ENCODE measurements around the gene DENND1B.
A peak's percentile ranks its signal among the peaks of the same experiment; 100 is the strongest.

Gene DENND1B

DNA sequence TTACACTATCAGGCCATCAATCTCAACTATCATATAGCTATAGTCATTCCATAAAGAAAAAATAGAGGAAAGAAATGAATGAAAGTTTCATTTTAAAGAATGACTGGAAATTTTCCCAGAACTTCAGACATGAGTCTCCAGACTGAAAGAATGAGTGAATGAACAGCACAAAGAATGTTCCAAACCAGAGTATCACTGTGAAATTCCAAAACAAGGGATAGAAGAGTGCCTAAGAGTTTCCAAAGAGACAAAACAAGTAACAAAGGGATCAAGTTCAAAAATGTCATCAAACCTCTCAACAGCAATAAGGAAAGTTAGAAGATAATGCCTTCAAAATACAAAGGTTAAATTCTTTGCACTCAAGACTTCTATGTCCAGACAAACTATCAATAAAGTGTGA is 114.9 kb downstream of the DENND1B start:
- Histone ChIP-seq H3K9ac (ENCODE audit: low read length) (no peak overlapping the region), H3K36me3 (ENCODE audit: control insufficient read depth, insufficient read depth, low read length, severe bottlenecking) (no peaks in the 10 kb centered on the region)

GRCh38 chr1:197659171-197659570 is 116.1 kb downstream of the DENND1B start:
- H3K4me3 ChIP-seq (ENCODE audit: low read length) = peak overlapping the region; percentile 64
- H3K9me3 ChIP-seq (ENCODE audit: control insufficient read depth, low read length) = no peaks in the 10 kb centered on the region
- no peaks in the 10 kb centered on the region for H3K36me3 ChIP-seq (ENCODE audit: control insufficient read depth, insufficient read depth, low read length, severe bottlenecking)
- no peak for DNase-seq (ENCODE audit: low read depth)
- no peaks in the 10 kb centered on the region for H3K27me3 ChIP-seq (replicated peaks; ENCODE audit: control insufficient read depth, insufficient read depth, low read length)
- H3K9ac ChIP-seq (ENCODE audit: low read length) = peak overlapping the region; percentile 57
- H3K4me1 ChIP-seq (ENCODE audit: control insufficient read depth, insufficient read depth, low read length) = peaks cover 22% of the 10 kb centered on the region

More for the DNA sequence above, 114.9 kb downstream of the DENND1B start:
- H3K4me1 ChIP-seq (ENCODE audit: control insufficient read depth, insufficient read depth, low read length) = peaks cover 22% of the 10 kb centered on the region
- no peak overlapping the region for H3K4me3 ChIP-seq (ENCODE audit: low read length)
- DNase-seq (ENCODE audit: low read depth) = peak; percentile 31
- no peaks in the 10 kb centered on the region for H3K27me3 ChIP-seq (replicated peaks; ENCODE audit: control insufficient read depth, insufficient read depth, low read length)
- no peaks in the 10 kb centered on the region for H3K9me3 ChIP-seq (ENCODE audit: control insufficient read depth, low read length)

- H3K36me3 ChIP-seq (ENCODE audit: control insufficient read depth, insufficient read depth, low read length, severe bottlenecking) = no peaks in the 10 kb centered on the region
- H3K4me1 ChIP-seq (ENCODE audit: control insufficient read depth, insufficient read depth, low read length) = no peaks in the 10 kb centered on the region
- no peak for DNase-seq (ENCODE audit: low read depth)
- H3K9ac ChIP-seq (ENCODE audit: low read length) = no peak overlapping the region
- no peaks in the 10 kb centered on the region for H3K27me3 ChIP-seq (replicated peaks; ENCODE audit: control insufficient read depth, insufficient read depth, low read length)
- H3K4me3 ChIP-seq (ENCODE audit: low read length) = no peak overlapping the region
- H3K9me3 ChIP-seq (ENCODE audit: control insufficient read depth, low read length) = no peaks in the 10 kb centered on the region
Observed at GRCh38 chr1:197649188-197649587, 126.1 kb downstream of the DENND1B start.

- Histone ChIP-seq H3K4me3 (ENCODE audit: low read length) (no peak overlapping the region), H3K9me3 (ENCODE audit: control insufficient read depth, low read length) (no peaks in the 10 kb centered on the region), H3K4me1 (ENCODE audit: control insufficient read depth, insufficient read depth, low read length) (no peaks in the 10 kb centered on the region), H3K36me3 (ENCODE audit: control insufficient read depth, insufficient read depth, low read length, severe bottlenecking) (peaks cover 6% of the 10 kb centered on the region), H3K27me3 (replicated peaks; ENCODE audit: control insufficient read depth, insufficient read depth, low read length) (no peaks in the 10 kb centered on the region), H3K9ac (ENCODE audit: low read length) (no peak overlapping the region)
- no peak for DNase-seq (ENCODE audit: low read depth)
Observed at GRCh38 chr1:197638316-197638715, 137.0 kb downstream of the DENND1B start.

- no peaks in the 10 kb centered on the region for H3K27me3 ChIP-seq (replicated peaks; ENCODE audit: control insufficient read depth, insufficient read depth, low read length)
- H3K4me1 ChIP-seq (ENCODE audit: control insufficient read depth, insufficient read depth, low read length) = no peaks in the 10 kb centered on the region
- no peak for DNase-seq (ENCODE audit: low read depth)
- peaks cover 3% of the 10 kb centered on the region for H3K36me3 ChIP-seq (ENCODE audit: control insufficient read depth, insufficient read depth, low read length, severe bottlenecking)
- no peak overlapping the region for H3K4me3 ChIP-seq (ENCODE audit: low read length)
- H3K9me3 ChIP-seq (ENCODE audit: control insufficient read depth, low read length) = no peaks in the 10 kb centered on the region
- no peak overlapping the region for H3K9ac ChIP-seq (ENCODE audit: low read length)
Observed at GRCh38 chr1:197637406-197637805, 137.9 kb downstream of the DENND1B start.

DNA sequence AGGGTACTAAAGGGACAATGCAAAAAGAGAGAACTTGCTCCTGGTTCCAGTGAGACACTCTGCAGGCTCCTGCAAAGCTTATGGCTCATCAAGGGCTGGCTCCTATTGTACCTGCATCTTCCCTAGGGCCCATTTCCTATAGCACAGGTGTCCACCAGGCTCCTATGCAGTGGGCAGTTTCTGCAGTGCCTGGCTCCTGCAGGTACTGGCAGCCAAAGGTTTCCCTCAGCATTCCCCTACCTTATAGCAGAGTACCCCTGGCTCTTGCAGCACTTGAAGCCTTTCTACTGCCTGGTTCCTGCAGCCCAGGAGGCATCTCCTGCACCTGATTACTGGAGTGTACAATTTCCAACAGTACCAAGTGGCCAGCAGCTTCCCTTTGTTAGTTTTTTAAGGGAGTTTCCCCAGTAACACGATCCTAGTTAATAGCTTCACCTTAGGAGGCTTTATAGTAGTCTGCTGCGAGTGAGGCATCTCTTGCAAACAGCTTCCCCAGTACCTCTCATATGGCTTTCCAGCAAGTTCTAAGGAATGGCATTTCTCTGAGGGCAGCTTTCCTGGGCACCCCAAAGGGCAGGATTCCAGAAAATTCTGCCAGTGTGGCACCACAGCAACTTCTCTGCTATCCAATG is 141.7 kb downstream of the DENND1B start:
- H3K4me3 ChIP-seq (ENCODE audit: low read length) = no peak overlapping the region
- no peak overlapping the region for H3K9ac ChIP-seq (ENCODE audit: low read length)
- H3K9me3 ChIP-seq (ENCODE audit: control insufficient read depth, low read length) = no peaks in the 10 kb centered on the region
- no peaks in the 10 kb centered on the region for H3K36me3 ChIP-seq (ENCODE audit: control insufficient read depth, insufficient read depth, low read length, severe bottlenecking)
- DNase-seq (ENCODE audit: low read depth) = no peak
- no peaks in the 10 kb centered on the region for H3K27me3 ChIP-seq (replicated peaks; ENCODE audit: control insufficient read depth, insufficient read depth, low read length)
- H3K4me1 ChIP-seq (ENCODE audit: control insufficient read depth, insufficient read depth, low read length) = no peaks in the 10 kb centered on the region

GRCh38 chr1:197632651-197633050 is 142.6 kb downstream of the DENND1B start:
- DNase-seq (ENCODE audit: low read depth) = no peak

DNA sequence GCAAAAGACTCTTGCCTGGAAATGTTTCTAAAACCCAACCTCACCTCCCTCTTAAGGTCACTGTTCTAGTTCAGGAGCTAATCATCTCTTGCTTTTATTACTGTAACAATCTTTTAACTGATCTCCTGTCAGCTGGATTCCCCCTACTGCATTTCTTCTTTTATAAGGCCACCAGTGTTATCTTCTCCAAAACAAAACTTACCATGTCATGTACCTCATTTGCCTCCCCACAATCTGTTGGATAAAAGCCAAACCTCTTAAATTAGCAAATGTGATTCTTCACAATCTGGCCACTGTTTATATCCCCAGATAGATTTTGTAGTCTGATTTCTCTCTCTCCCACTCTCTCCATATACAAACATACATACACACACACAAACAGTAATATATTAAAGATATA is 143.3 kb downstream of the DENND1B start:
- Histone ChIP-seq H3K27me3 (replicated peaks; ENCODE audit: control insufficient read depth, insufficient read depth, low read length) (no peaks in the 10 kb centered on the region), H3K9me3 (ENCODE audit: control insufficient read depth, low read length) (no peaks in the 10 kb centered on the region), H3K36me3 (ENCODE audit: control insufficient read depth, insufficient read depth, low read length, severe bottlenecking) (no peaks in the 10 kb centered on the region), H3K9ac (ENCODE audit: low read length) (no peak overlapping the region), H3K4me1 (ENCODE audit: control insufficient read depth, insufficient read depth, low read length) (no peaks in the 10 kb centered on the region), H3K4me3 (ENCODE audit: low read length) (no peak overlapping the region)
- DNase-seq (ENCODE audit: low read depth) = no peak

More at GRCh38 chr1:197632651-197633050, 142.6 kb downstream of the DENND1B start:
- H3K4me3 ChIP-seq (ENCODE audit: low read length) = no peak overlapping the region
- no peaks in the 10 kb centered on the region for H3K27me3 ChIP-seq (replicated peaks; ENCODE audit: control insufficient read depth, insufficient read depth, low read length)
- H3K9me3 ChIP-seq (ENCODE audit: control insufficient read depth, low read length) = no peaks in the 10 kb centered on the region
- no peaks in the 10 kb centered on the region for H3K4me1 ChIP-seq (ENCODE audit: control insufficient read depth, insufficient read depth, low read length)
- no peaks in the 10 kb centered on the region for H3K36me3 ChIP-seq (ENCODE audit: control insufficient read depth, insufficient read depth, low read length, severe bottlenecking)
- H3K9ac ChIP-seq (ENCODE audit: low read length) = no peak overlapping the region

DNA sequence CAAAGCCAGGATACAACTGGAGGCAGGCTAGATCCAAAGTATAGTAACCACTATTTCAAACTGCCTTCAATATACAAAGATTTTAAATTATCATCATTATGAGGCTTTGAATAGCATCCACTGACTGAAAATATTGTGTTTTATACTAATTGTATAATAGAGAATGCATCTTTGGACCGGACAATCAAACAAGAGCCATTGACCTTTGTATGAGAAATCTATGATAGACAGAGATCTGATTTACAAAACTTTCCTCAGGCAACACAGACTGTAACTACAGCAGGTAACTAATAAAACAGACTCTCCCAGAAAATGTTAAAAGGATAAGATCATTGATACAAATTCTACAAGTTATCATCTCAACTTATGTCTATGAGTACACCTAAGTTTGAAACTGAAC is 152.9 kb downstream of the DENND1B start:
- H3K4me3 ChIP-seq (ENCODE audit: low read length) = no peak overlapping the region
- H3K27me3 ChIP-seq (replicated peaks; ENCODE audit: control insufficient read depth, insufficient read depth, low read length) = no peaks in the 10 kb centered on the region
- peaks cover 10% of the 10 kb centered on the region for H3K4me1 ChIP-seq (ENCODE audit: control insufficient read depth, insufficient read depth, low read length)
- no peak overlapping the region for H3K9ac ChIP-seq (ENCODE audit: low read length)
- H3K36me3 ChIP-seq (ENCODE audit: control insufficient read depth, insufficient read depth, low read length, severe bottlenecking) = no peaks in the 10 kb centered on the region
- H3K9me3 ChIP-seq (ENCODE audit: control insufficient read depth, low read length) = no peaks in the 10 kb centered on the region
- no peak for DNase-seq (ENCODE audit: low read depth)

DNA sequence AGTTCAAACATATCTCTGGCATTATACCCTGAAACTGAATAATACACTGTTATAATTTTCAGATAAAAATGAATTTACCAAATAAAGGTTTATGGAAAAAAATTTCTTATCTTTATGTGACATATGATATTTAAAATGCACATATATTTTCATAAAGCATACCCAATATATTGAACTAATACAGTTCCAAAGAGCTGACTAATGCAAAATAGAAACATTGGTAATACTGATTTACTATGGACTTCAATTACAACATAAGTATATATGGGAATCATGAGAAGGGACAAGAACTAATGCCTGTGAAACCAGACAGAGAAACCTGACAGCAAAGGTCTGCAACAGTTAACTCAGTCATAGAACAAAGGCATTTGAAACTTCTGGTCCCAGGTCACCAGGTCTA is 153.5 kb downstream of the DENND1B start:
- no peak for DNase-seq (ENCODE audit: low read depth)
- no peaks in the 10 kb centered on the region for H3K27me3 ChIP-seq (replicated peaks; ENCODE audit: control insufficient read depth, insufficient read depth, low read length)
- H3K4me1 ChIP-seq (ENCODE audit: control insufficient read depth, insufficient read depth, low read length) = peaks cover 10% of the 10 kb centered on the region

GRCh38 chr1:197620714-197621163 is 154.5 kb downstream of the DENND1B start:
- no peaks in the 10 kb centered on the region for H3K27me3 ChIP-seq (replicated peaks; ENCODE audit: control insufficient read depth, insufficient read depth, low read length)
- no peak for DNase-seq (ENCODE audit: low read depth)
- no peaks in the 10 kb centered on the region for H3K9me3 ChIP-seq (ENCODE audit: control insufficient read depth, low read length)
- no peak overlapping the region for H3K9ac ChIP-seq (ENCODE audit: low read length)
- H3K4me1 ChIP-seq (ENCODE audit: control insufficient read depth, insufficient read depth, low read length) = peaks cover 10% of the 10 kb centered on the region
- H3K36me3 ChIP-seq (ENCODE audit: control insufficient read depth, insufficient read depth, low read length, severe bottlenecking) = no peaks in the 10 kb centered on the region
- no peak overlapping the region for H3K4me3 ChIP-seq (ENCODE audit: low read length)

More for the DNA sequence above, 153.5 kb downstream of the DENND1B start:
- H3K36me3 ChIP-seq (ENCODE audit: control insufficient read depth, insufficient read depth, low read length, severe bottlenecking) = no peaks in the 10 kb centered on the region
- no peak overlapping the region for H3K4me3 ChIP-seq (ENCODE audit: low read length)
- no peak overlapping the region for H3K9ac ChIP-seq (ENCODE audit: low read length)
- H3K9me3 ChIP-seq (ENCODE audit: control insufficient read depth, low read length) = no peaks in the 10 kb centered on the region
